H1 (cell line): ENCODE results near the gene RAB5B. TPM values are rescaled to one million over a fixed set of nuclear protein-coding genes. Genes with fewer than 3 reads are reported as not detected.

Source experiments
- CTCF ChIA-PET: fragments of 300-600 bp; sonication (Branson Sonifier 250); formaldehyde crosslinking; loops from one replicate; lab custom pipeline; 2021; ENCODE audit not compliant: partially characterized antibody; lab: Charles Lee
- POLR2A ChIA-PET: fragments of 300-600 bp; sonication (Branson Sonifier 250); formaldehyde crosslinking; loops from one replicate; lab custom pipeline; 2021; ENCODE audit warnings: inconsistent platforms; ENCODE audit not compliant: partially characterized antibody; lab: Charles Lee
- DNase-seq, 2 experiments: peaks; one replicate each; pipeline versions ENCODE4 v3.0.0 to v3.0.0-alpha.2; 2010 to 2022; ENCODE audit warnings: low spot score in 2 of 2, low read depth in 1 of 2, mixed read lengths in 1 of 2
- FAIRE-seq: peaks from 2 replicates; lab custom pipeline; 2011; peaks lifted over from hg19 to GRCh38; lab: Jason Lieb, UNC
- H2AFZ ChIP-seq: 2 replicates; pipeline ENCODE4 v1.8.1; 2012; ENCODE audit warnings: low read length, inconsistent platforms
- H2AK5ac ChIP-seq: 2 replicates; pipeline ENCODE4 v1.6.1; 2013; ENCODE audit warnings: low read depth, low read length
- H2BK120ac ChIP-seq: replicated peaks from 2 replicates; pipeline ENCODE3; 2013; ENCODE audit warnings: low read depth, low read length, inconsistent platforms
- H2BK12ac ChIP-seq: 2 replicates; pipeline ENCODE4 v1.6.1; 2013; ENCODE audit warnings: low read depth, low read length
- H2BK15ac ChIP-seq: 2 replicates; pipeline ENCODE4 v1.6.1; 2013; ENCODE audit warnings: low read length
- H2BK20ac ChIP-seq: 2 replicates; pipeline ENCODE4 v1.6.1; 2013; ENCODE audit warnings: low read length
- H2BK5ac ChIP-seq: 2 replicates; pipeline ENCODE4 v1.6.1; 2013; ENCODE audit warnings: low read depth, low read length
- H3K14ac ChIP-seq: 2 replicates; pipeline ENCODE4 v1.6.1; 2013; ENCODE audit warnings: inconsistent platforms; ENCODE audit not compliant: insufficient read length
- H3K18ac ChIP-seq: 2 replicates; pipeline ENCODE4 v1.6.1; 2013; ENCODE audit warnings: low read length; ENCODE audit errors: extremely low read depth
- H3K23ac ChIP-seq: 2 replicates; pipeline ENCODE4 v1.6.1; 2013; ENCODE audit warnings: inconsistent platforms; ENCODE audit not compliant: insufficient read length
- H3K23me2 ChIP-seq: 2 replicates; pipeline ENCODE4 v1.6.1; 2013; ENCODE audit warnings: low read depth, low read length
- H3K27ac ChIP-seq: 2 replicates; pipeline ENCODE4 v1.6.1; 2011; ENCODE audit warnings: low read depth, low read length, inconsistent platforms
- H3K27me3 ChIP-seq, 4 experiments: replicated peaks in 1 of 4; 1 replicate in 1 of 4; 2 replicates in 3 of 4; pipeline versions ENCODE4 v1.6.1 to v1.8.1; 2011 to 2013; ENCODE audit warnings: low read length in 3 of 4, mild to moderate bottlenecking in 3 of 4, inconsistent platforms in 2 of 4, mixed read lengths in 2 of 4, moderate library complexity in 1 of 4; ENCODE audit not compliant: control insufficient read depth in 3 of 4, insufficient read depth in 3 of 4; ENCODE audit errors: extremely low read depth in 1 of 4
- H3K36me3 ChIP-seq, 4 experiments: 2 replicates each; pipeline versions ENCODE4 v1.6.1 to v1.8.1; 2011 to 2013; ENCODE audit warnings: mild to moderate bottlenecking in 4 of 4, low read length in 3 of 4, moderate library complexity in 2 of 4, control low read depth in 1 of 4, inconsistent platforms in 1 of 4; ENCODE audit not compliant: insufficient read depth in 4 of 4, control insufficient read depth in 2 of 4
- H3K4ac ChIP-seq: replicated peaks from 2 replicates; pipeline ENCODE3; 2013; ENCODE audit warnings: low read length, low read depth, mixed read lengths, inconsistent platforms; ENCODE audit not compliant: insufficient read length
- H3K4me1 ChIP-seq, 4 experiments: replicated peaks in 1 of 4; 1 replicate in 1 of 4; 2 replicates in 3 of 4; pipeline versions ENCODE4 v1.6.1 to v1.8.1; 2011 to 2013; ENCODE audit warnings: low read length in 3 of 4, inconsistent platforms in 2 of 4, mixed read lengths in 1 of 4; ENCODE audit not compliant: insufficient read depth in 4 of 4, control insufficient read depth in 3 of 4
- H3K4me2 ChIP-seq, 2 experiments: 2 replicates each; pipeline versions ENCODE4 v1.6.1 to v1.8.1; 2011 to 2013; ENCODE audit warnings: low read depth in 2 of 2, low read length in 2 of 2, control low read depth in 1 of 2, inconsistent platforms in 1 of 2, mild to moderate bottlenecking in 1 of 2; ENCODE audit not compliant: insufficient read depth in 1 of 2
- H3K4me3 ChIP-seq, 4 experiments: fragments of 200-600, 300-600 bp in 1 of 4; sonication (generic), shearing (Covaris generic), sonication (Bioruptor Twin) in 1 of 4; 2 replicates each; pipeline versions ENCODE4 v1.5.1 to v1.8.1; 2011 to 2016; ENCODE audit warnings: low read length in 4 of 4, low read depth in 3 of 4, control low read depth in 2 of 4, inconsistent platforms in 2 of 4, mild to moderate bottlenecking in 2 of 4, mixed read lengths in 1 of 4, moderate library complexity in 1 of 4; ENCODE audit not compliant: insufficient read depth in 2 of 4; ENCODE audit errors: extremely low read depth in 1 of 4
- H3K56ac ChIP-seq: replicated peaks from 2 replicates; pipeline ENCODE3; 2013; ENCODE audit warnings: low read depth, mild to moderate bottlenecking, mixed read lengths, low read length, inconsistent platforms; ENCODE audit not compliant: insufficient read length
- H3K79me1 ChIP-seq: 2 replicates; pipeline ENCODE4 v1.6.1; 2013; ENCODE audit warnings: low read depth, low read length, control low read depth
- H3K79me2 ChIP-seq, 2 experiments: 2 replicates each; pipeline versions ENCODE4 v1.6.1 to v1.8.1; 2012 to 2013; ENCODE audit warnings: low read length in 2 of 2, mild to moderate bottlenecking in 2 of 2, inconsistent platforms in 1 of 2; ENCODE audit not compliant: insufficient read depth in 2 of 2, control insufficient read depth in 1 of 2
- H3K9ac ChIP-seq, 4 experiments: replicated peaks in 1 of 4; 1 replicate in 1 of 4; 2 replicates in 3 of 4; pipeline versions ENCODE4 v1.6.1 to v1.8.1; 2011 to 2013; ENCODE audit warnings: low read depth in 3 of 4, low read length in 3 of 4, control low read depth in 2 of 4, mild to moderate bottlenecking in 2 of 4, moderate library complexity in 2 of 4, inconsistent platforms in 1 of 4; ENCODE audit errors: extremely low read depth in 1 of 4
- H3K9me3 ChIP-seq, 2 experiments: 2 replicates each; pipeline versions ENCODE4 v1.6.1 to v1.8.1; 2012 to 2013; ENCODE audit warnings: mild to moderate bottlenecking in 2 of 2, moderate library complexity in 2 of 2, control low read depth in 1 of 2, inconsistent platforms in 1 of 2, low read depth in 1 of 2, low read length in 1 of 2, mixed read lengths in 1 of 2; ENCODE audit not compliant: insufficient read depth in 2 of 2
- H4K20me1 ChIP-seq, 2 experiments: replicated peaks in 1 of 2; 2 replicates each; pipeline versions ENCODE3 to v1.8.1; 2011 to 2013; ENCODE audit warnings: inconsistent platforms in 2 of 2, low read length in 2 of 2, mild to moderate bottlenecking in 1 of 2; ENCODE audit not compliant: insufficient read depth in 2 of 2, control insufficient read depth in 1 of 2
- H4K5ac ChIP-seq: 2 replicates; pipeline ENCODE4 v1.6.1; 2013; ENCODE audit warnings: low read length, low read depth, mixed read lengths, inconsistent platforms; ENCODE audit not compliant: insufficient read length
- H4K8ac ChIP-seq: 2 replicates; pipeline ENCODE4 v1.8.0; 2013; ENCODE audit warnings: mild to moderate bottlenecking, moderate library complexity, low read length, inconsistent platforms; ENCODE audit not compliant: insufficient read depth; ENCODE audit errors: extremely low read depth
- H4K91ac ChIP-seq: replicated peaks from 2 replicates; pipeline ENCODE3; 2013; ENCODE audit warnings: low read length, mixed read lengths, inconsistent platforms; ENCODE audit not compliant: insufficient read length
- RAD21 ChIP-seq, 2 experiments: IDR thresholded peaks in 1 of 2; conservative IDR thresholded peaks in 1 of 2; 2 replicates each; pipeline ENCODE4 v1.6.1; 2011; ENCODE audit warnings: low read depth in 2 of 2, low read length in 2 of 2, improper control_type of control experiment in 1 of 2, inconsistent platforms in 1 of 2, mild to moderate bottlenecking in 1 of 2, moderate library complexity in 1 of 2
- SIX5 ChIP-seq: IDR thresholded peaks from 2 replicates; pipeline ENCODE4 v1.6.1; 2011; ENCODE audit warnings: mild to moderate bottlenecking, low read depth, low read length
- WGBS, 2 experiments: shearing (Covaris generic) in 1 of 2; methylation state at CpG; one replicate each; pipeline versions ENCODE4 v1.1.6 to v1.1.7; 2013 to 2015; ENCODE audit warnings: low lambda C conversion rate in 2 of 2, mixed read lengths in 2 of 2, inconsistent platforms in 1 of 2, low coverage in 1 of 2, missing lambda C conversion rate in 1 of 2; ENCODE audit not compliant: insufficient replicate concordance in 2 of 2, insufficient coverage in 1 of 2, insufficient read length in 1 of 2; ENCODE audit errors: extremely low coverage in 1 of 2, missing lambda C conversion rate in 1 of 2; 5-methylcytosine and 5-hydroxymethylcytosine counted together
- polyA plus RNA-seq, 7 experiments: library from polyadenylated mRNA; depleted of rRNA in 3 of 7; stranded (reverse) in 5 of 7; unstranded in 2 of 7; fragments of >200 nt in 5 of 7; fragments of 200-250 nt in 2 of 7; gene quantifications; 1 replicate in 5 of 7; 2 replicates in 1 of 7; 4 replicates in 1 of 7; pipeline versions ENCODE4 v1.2.1 to v1.2.3, GENCODE V29; 2011 to 2013; ENCODE audit warnings: missing spikeins in 2 of 7, mixed read lengths in 2 of 7
- total RNA-seq: library from RNA; stranded (reverse); fragmentation: NEBNext Ultra II Directional; extraction: Animal tissue kit (Norgen Biotek cat#: 25700); gene quantifications from 2 replicates; pipeline ENCODE4 v1.2.1, GENCODE V29; 2021
- TF ChIP-seq, protein P1 (sequence below): IDR thresholded peaks from 2 replicates; pipeline ENCODE4 v1.6.1; 2011; ENCODE audit warnings: low read length, improper control_type of control experiment
- TF ChIP-seq, protein P2 (sequence below): IDR thresholded peaks from 2 replicates; pipeline ENCODE4 v1.6.1; 2011; ENCODE audit warnings: low read depth, mild to moderate bottlenecking, low read length; ENCODE audit not compliant: insufficient read depth

RAB5B gene
- total and polyA plus RNA-seq, 2 of the 8 experiments (the other 6 are each of a cell fraction or from before 2014, with no cell fraction given): 56.7 to 62.4 TPM

DNA sequence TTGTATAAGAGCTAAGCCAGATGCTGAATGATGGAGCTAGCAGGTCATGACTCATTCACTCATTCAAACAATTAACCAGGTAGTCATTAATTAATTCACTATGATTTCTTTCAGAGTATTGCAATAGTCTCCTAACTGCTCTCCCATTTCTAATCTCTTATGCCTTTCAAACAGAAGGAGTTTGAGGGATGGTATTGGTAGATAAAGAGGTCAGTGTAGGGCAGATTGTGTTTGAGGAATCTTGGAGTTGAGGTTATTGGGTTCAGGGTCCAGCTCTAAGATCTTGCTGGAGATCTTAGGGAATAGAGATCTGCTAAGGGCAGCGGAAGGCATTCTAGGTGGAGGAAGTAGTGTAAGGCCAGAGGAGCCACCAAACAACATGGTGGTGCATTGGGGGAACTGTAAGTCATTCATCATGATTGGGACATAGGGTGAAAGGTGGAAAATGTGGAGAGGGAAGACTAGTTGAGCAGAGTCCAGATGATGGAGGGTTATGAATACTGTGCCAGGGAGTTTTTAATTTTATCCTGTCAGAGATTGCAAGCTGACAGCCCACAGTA is 31.2 kb upstream of the RAB5B start:
- no peaks in the 10 kb centered on the region; the same call in 1 of the 2 replicates for H3K23me2 ChIP-seq
- H2AFZ ChIP-seq: no peak overlapping the region
- no peak overlapping the region for H2BK20ac ChIP-seq
- H3K18ac ChIP-seq: no peak overlapping the region
- CTCF ChIA-PET: interaction anchor here (0.5 to 7.9 kb wide), 4 partner anchors 9 to 86 kb away, joined by 3 to 71 read pairs (median 5); partner anchors contain the start of genes DGKA and PYM1
- 94% methylated on average over 1 of the region's 1 CpG; no CpG with 5 or more reads in 1 of the 2 experiments for WGBS, 2 experiments
- DNase-seq: no peak
- H2BK12ac ChIP-seq: no peak overlapping the region
- no peak overlapping the region for H3K9ac ChIP-seq
- no peak overlapping the region for H2BK5ac ChIP-seq
- H3K4me3 ChIP-seq: no peak overlapping the region
- H4K5ac ChIP-seq: no peak overlapping the region
- no peak overlapping the region for H3K4ac ChIP-seq
- H3K4me1 ChIP-seq: peaks cover 0 to 9% (median 2%) of the 10 kb centered on the region in 4 experiments; a peak in 4 of 7 replicates
- H3K27me3 ChIP-seq: no peaks in the 10 kb centered on the region
- FAIRE-seq: no peak
- no peaks in the 10 kb centered on the region for H3K36me3 ChIP-seq
- no peak overlapping the region for H2BK15ac ChIP-seq
- H3K23ac ChIP-seq: no peak overlapping the region
- no peak overlapping the region for H4K8ac ChIP-seq
- no peak overlapping the region for H3K56ac ChIP-seq
- H3K9me3 ChIP-seq: no peaks in the 10 kb centered on the region
- H3K27ac ChIP-seq: no peak overlapping the region
- no peak overlapping the region for H2AK5ac ChIP-seq
- no peak overlapping the region for H4K91ac ChIP-seq
- no peaks in the 10 kb centered on the region for H3K79me1 ChIP-seq
- POLR2A ChIA-PET: interaction anchor here (0.9 to 1.7 kb wide), 5 partner anchors 13 to 32 kb away, joined by 3 to 6 read pairs (median 3); partner anchors contain the start of gene PYM1
- no peaks in the 10 kb centered on the region for H3K79me2 ChIP-seq
- TF ChIP-seq SIX5 (no peak), RAD21 (IDR thresholded peaks at IDR 0.05 in 1 of 2, conservative IDR thresholded peaks at IDR 0.05 in 1 of 2; ENCODE audit: low read depth in 2 of 2, low read length in 2 of 2) (no peak)
- TF ChIP-seq, protein P1, sequence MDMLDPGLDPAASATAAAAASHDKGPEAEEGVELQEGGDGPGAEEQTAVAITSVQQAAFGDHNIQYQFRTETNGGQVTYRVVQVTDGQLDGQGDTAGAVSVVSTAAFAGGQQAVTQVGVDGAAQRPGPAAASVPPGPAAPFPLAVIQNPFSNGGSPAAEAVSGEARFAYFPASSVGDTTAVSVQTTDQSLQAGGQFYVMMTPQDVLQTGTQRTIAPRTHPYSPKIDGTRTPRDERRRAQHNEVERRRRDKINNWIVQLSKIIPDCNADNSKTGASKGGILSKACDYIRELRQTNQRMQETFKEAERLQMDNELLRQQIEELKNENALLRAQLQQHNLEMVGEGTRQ: no peak
- TF ChIP-seq, protein P2, sequence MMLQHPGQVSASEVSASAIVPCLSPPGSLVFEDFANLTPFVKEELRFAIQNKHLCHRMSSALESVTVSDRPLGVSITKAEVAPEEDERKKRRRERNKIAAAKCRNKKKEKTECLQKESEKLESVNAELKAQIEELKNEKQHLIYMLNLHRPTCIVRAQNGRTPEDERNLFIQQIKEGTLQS: no peak
- no peak overlapping the region for H3K14ac ChIP-seq
- no peak overlapping the region for H2BK120ac ChIP-seq
- H3K4me2 ChIP-seq: no peak overlapping the region
- H4K20me1 ChIP-seq: no peaks in the 10 kb centered on the region
